K562 (cell line): ENCODE measurements around the gene IKZF3. TPM values are rescaled to one million over a fixed set of nuclear protein-coding genes. Genes with fewer than 3 reads are reported as not detected.

Source experiments
- ATAC-seq: fragments of 200-7000 bp; cut with Tn5 transposase; 3 replicates; pipeline ENCODE4 v1.9.1; 2020; ENCODE audit warnings: moderate library complexity
- BruUV-seq: library from RNA; stranded (reverse); fragments of 400-500 nt; replicated peaks from 2 replicates; lab custom pipeline; 2021; lab: Mats Ljungman, UMichigan
- CTCF ChIA-PET: fragments of 300-600 bp; formaldehyde crosslinking; extraction: SDS; loops from one replicate; lab custom pipeline; 2021; ENCODE audit warnings: low intra/inter-chr PET ratio; lab: Yijun Ruan, JAX
- POLR2A ChIA-PET: fragments of 300-600, 350-650 bp; sonication (Branson Sonifier 250); formaldehyde crosslinking; extraction: SDS; loops from one replicate; lab custom pipeline; 2021; ENCODE audit warnings: antibody characterized with exemption, inconsistent platforms; lab: Yijun Ruan, JAX
- DNase-seq, 4 experiments: peaks; one replicate each; pipeline versions ENCODE4 v3.0.0 to v3.0.0-alpha.2; 2011 to 2018; ENCODE audit warnings: low spot score in 3 of 4, mixed read lengths in 3 of 4; ENCODE audit errors: extremely low read depth in 1 of 4
- FAIRE-seq: peaks from 2 replicates; lab custom pipeline; 2011; peaks lifted over from hg19 to GRCh38; lab: Jason Lieb, UNC
- H2AFZ ChIP-seq: 2 replicates; pipeline ENCODE4 v1.6.0; 2011; ENCODE audit warnings: low read depth, low read length, control low read depth, inconsistent platforms
- H3K27ac ChIP-seq: fragments of 200-600 bp; 3 replicates; pipeline ENCODE4 v1.8.0; 2011; ENCODE audit warnings: low read depth, mild to moderate bottlenecking, control low read depth, inconsistent platforms, low read length, moderate library complexity, mixed read lengths; ENCODE audit errors: extremely low read depth
- H3K27me3 ChIP-seq, 2 experiments: fragments of 300-600 bp in 1 of 2; 2 replicates in 1 of 2; 3 replicates in 1 of 2; pipeline versions ENCODE4 v1.6.0 to v1.8.0; 2011; ENCODE audit warnings: inconsistent platforms in 2 of 2, low read length in 2 of 2, mild to moderate bottlenecking in 1 of 2, mixed read lengths in 1 of 2, moderate library complexity in 1 of 2; ENCODE audit not compliant: control insufficient read depth in 2 of 2, insufficient read depth in 2 of 2
- H3K36me3 ChIP-seq: fragments of 300-600 bp; 3 replicates; pipeline ENCODE4 v1.8.0; 2011; ENCODE audit warnings: mild to moderate bottlenecking, low read length, inconsistent platforms; ENCODE audit not compliant: control insufficient read depth, insufficient read depth
- H3K4me1 ChIP-seq, 2 experiments: fragments of 200-600 bp in 1 of 2; replicated peaks in 1 of 2; 2 replicates in 1 of 2; 3 replicates in 1 of 2; pipeline versions ENCODE4 v1.5.1 to v1.8.0; 2011; ENCODE audit warnings: inconsistent platforms in 2 of 2, low read length in 2 of 2, mild to moderate bottlenecking in 1 of 2, mixed read lengths in 1 of 2, moderate library complexity in 1 of 2; ENCODE audit not compliant: control insufficient read depth in 2 of 2, insufficient read depth in 2 of 2
- H3K4me2 ChIP-seq: 2 replicates; pipeline ENCODE4 v1.6.1; 2011; ENCODE audit warnings: low read length, control low read depth, inconsistent platforms, mixed read lengths; ENCODE audit not compliant: insufficient read depth
- H3K4me3 ChIP-seq: fragments of 200-600 bp; sonication (generic), shearing (Covaris generic); 2 replicates; pipeline ENCODE4 v1.5.1; 2016; ENCODE audit warnings: control low read depth, inconsistent platforms
- H3K79me2 ChIP-seq: fragments of 200-600 bp; 3 replicates; pipeline ENCODE4 v1.8.0; 2011; ENCODE audit warnings: low read length, inconsistent platforms; ENCODE audit not compliant: control insufficient read depth, insufficient read depth
- H3K9ac ChIP-seq, 2 experiments: 2 replicates each; pipeline versions ENCODE4 v1.6.0 to v1.6.1; 2011; ENCODE audit warnings: low read depth in 2 of 2, low read length in 2 of 2, control low read depth in 1 of 2, inconsistent platforms in 1 of 2, mild to moderate bottlenecking in 1 of 2, mixed read lengths in 1 of 2; ENCODE audit not compliant: insufficient read depth in 1 of 2
- H3K9me1 ChIP-seq: one replicate; pipeline ENCODE4 v1.6.0; 2011; ENCODE audit warnings: inconsistent platforms, mild to moderate bottlenecking, low read length, moderate library complexity; ENCODE audit not compliant: control insufficient read depth, insufficient read depth
- H3K9me3 ChIP-seq: replicated peaks from 2 replicates; pipeline ENCODE4 v1.5.1; 2011; ENCODE audit warnings: low read depth, low read length, inconsistent platforms; ENCODE audit not compliant: control insufficient read depth, insufficient read depth
- H4K20me1 ChIP-seq: replicated peaks from 2 replicates; pipeline ENCODE4 v1.6.1; 2011; ENCODE audit warnings: low read length, inconsistent platforms, mixed read lengths; ENCODE audit not compliant: control insufficient read depth, insufficient read depth
- BACH1 ChIP-seq: fragments of 200-800 bp; sonication (Bioruptor generic); IDR thresholded peaks from 2 replicates; pipeline ENCODE4 v1.6.1; 2016; ENCODE audit warnings: missing genetic modification characterization, missing compliant biosample characterization
- CC2D1A ChIP-seq: fragments of 450-650 bp; IDR thresholded peaks from 2 replicates; pipeline ENCODE4 v1.6.1; 2017; ENCODE audit warnings: mild to moderate bottlenecking
- CHD4 ChIP-seq: fragments of 200-600 bp; sonication (generic); IDR thresholded peaks from 3 replicates; pipeline ENCODE4 v1.6.1; 2012; ENCODE audit warnings: low read depth, mild to moderate bottlenecking, mixed read lengths, low read length, inconsistent platforms; ENCODE audit not compliant: insufficient read depth, insufficient replicate concordance, poor library complexity, severe bottlenecking
- DMBX1 ChIP-seq: fragments of 250-450 bp; sonication (Bioruptor Pico); IDR thresholded peaks from 2 replicates; pipeline ENCODE4 v1.8.0; 2022; ENCODE audit warnings: inconsistent platforms, mild to moderate bottlenecking, moderate library complexity, borderline replicate concordance
- HDAC3 ChIP-seq: fragments of 450-650 bp; IDR thresholded peaks from 2 replicates; pipeline ENCODE4 v1.6.1; 2018; ENCODE audit warnings: borderline replicate concordance, mild to moderate bottlenecking, moderate library complexity; ENCODE audit not compliant: partially characterized antibody
- MYNN ChIP-seq, 2 experiments: sonication (generic); formaldehyde crosslinking in 1 of 2; IDR thresholded peaks; 2 replicates each; pipeline versions ENCODE4 v1.5.0 to v1.6.1; 2016 to 2020; ENCODE audit warnings: antibody characterized with exemption in 1 of 2, missing genetic modification reagents in 1 of 2
- NR1H2 ChIP-seq: sonication (generic); formaldehyde crosslinking; IDR thresholded peaks from 2 replicates; pipeline ENCODE4 v1.4.0; 2020; ENCODE audit warnings: mild to moderate bottlenecking, missing genetic modification reagents
- TAF1 ChIP-seq: IDR thresholded peaks from 2 replicates; pipeline ENCODE4 v1.6.1; 2011; ENCODE audit warnings: mild to moderate bottlenecking, low read length, moderate library complexity; ENCODE audit not compliant: insufficient read depth, control insufficient read depth, severe bottlenecking; ENCODE audit errors: extremely low read depth
- TFAP4 ChIP-seq: sonication (generic); formaldehyde crosslinking; IDR thresholded peaks from 2 replicates; pipeline ENCODE4 v1.8.0; 2022; ENCODE audit warnings: missing genetic modification reagents, mild to moderate bottlenecking, moderate library complexity, borderline replicate concordance
- ZNF23 ChIP-seq: fragments of 250-450 bp; sonication (Bioruptor Pico); IDR thresholded peaks from 2 replicates; pipeline ENCODE4 v1.4.0; 2020; ENCODE audit warnings: mild to moderate bottlenecking
- ZNF644 ChIP-seq: fragments of 200-800 bp; sonication (Bioruptor generic); IDR thresholded peaks from 2 replicates; pipeline ENCODE4 v1.6.1; 2016; ENCODE audit warnings: low read depth, missing genetic modification characterization, missing compliant biosample characterization
- WGBS: fragments of 100-300 bp; shearing (Covaris generic); methylation state at CpG from one replicate; pipeline ENCODE4 v1.1.6; 2016; ENCODE audit warnings: low coverage, mixed read lengths; ENCODE audit not compliant: insufficient coverage; ENCODE audit errors: missing lambda C conversion rate; 5-methylcytosine and 5-hydroxymethylcytosine counted together
- in situ Hi-C: fragments of 300-500 bp; cut with MboI; formaldehyde crosslinking; loops from 4 replicates; pipeline ENCODE4 v1.15.0; 2018; ENCODE audit warnings: inconsistent platforms, mixed read lengths
- intact Hi-C: fragments of 100-400 bp; cut with micrococcal nuclease; formaldehyde crosslinking; loops from 2 replicates; pipeline ENCODE4 v1.14.2; 2022
- polyA plus RNA-seq, 8 experiments: library from polyadenylated mRNA; depleted of rRNA in 4 of 8; stranded (reverse) in 5 of 8; unstranded in 3 of 8; fragments of >200 nt; fragmentation: Nextera tagmentation in 2 of 8; fragmentation: Illumina TruSeq in 1 of 8; extraction: Ambion mirVana in 2 of 8; extraction: Trizol in 1 of 8; gene quantifications; 2 replicates each; pipeline versions ENCODE4 v1.2.1 to v1.2.3, GENCODE V29; 2011 to 2014; ENCODE audit warnings: inconsistent platforms in 1 of 8, missing spikeins in 1 of 8
- total RNA-seq, 7 experiments: library from RNA; depleted of rRNA in 6 of 7; stranded (reverse); fragments of >200 nt in 6 of 7; fragmentation: Illumina TruSeq in 2 of 7; extraction: Trizol in 2 of 7; gene quantifications; 2 replicates each; pipeline versions ENCODE4 v1.2.1 to v1.2.3, GENCODE V29; 2011 to 2021; ENCODE audit warnings: low replicate concordance in 1 of 7
- TF ChIP-seq, protein P1 (sequence below): fragments of 450-650 bp; formaldehyde crosslinking; IDR thresholded peaks from 2 replicates; pipeline ENCODE4 v1.4.0; 2022; ENCODE audit warnings: missing genetic modification characterization

The IKZF3 gene
- total and polyA plus RNA-seq, 9 of the 15 experiments (the other 6 are each of a cell fraction or from before 2014, with no cell fraction given): 0.06 to 1.6 (median 0.62) TPM

DNA sequence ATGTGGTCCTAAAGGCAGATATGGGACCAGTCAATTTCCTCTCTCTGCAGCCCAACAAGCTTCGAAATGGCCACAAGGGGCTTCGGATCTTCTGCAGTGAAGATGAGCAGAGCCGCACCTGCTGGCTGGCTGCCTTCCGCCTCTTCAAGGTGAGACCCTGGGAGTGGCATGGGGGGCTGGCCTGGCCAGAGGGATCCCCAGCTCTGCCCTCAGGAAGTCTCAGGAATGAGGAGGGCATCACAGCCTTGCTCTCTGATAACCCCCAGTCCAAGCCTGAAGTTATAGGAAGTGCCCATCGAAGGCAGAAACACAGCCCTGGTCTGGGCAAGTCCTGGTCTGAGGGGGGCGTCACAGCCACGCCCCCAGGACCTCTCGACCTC lies 119.3 kb downstream of the IKZF3 start:
- intact Hi-C loops (no loop called here), in situ Hi-C loops (no loop called here)
- no peaks in the 10 kb centered on the region for H3K36me3 ChIP-seq
- TF ChIP-seq DMBX1 (no peak), TFAP4 (CRISPR knock-in tag) (no peak), ZNF23 (CRISPR knock-in tag) (no peak), CHD4 (no peak), TAF1 (no peak), BACH1 (tag) (no peak), MYNN (IDR thresholded peaks at IDR 0.05) (no peak), MYNN (CRISPR knock-in tag; IDR thresholded peaks at IDR 0.05) (no peak), CC2D1A (no peak), ZNF644 (no peak), HDAC3 (no peak), NR1H2 (CRISPR knock-in tag) (no peak)
- TF ChIP-seq, protein P1, sequence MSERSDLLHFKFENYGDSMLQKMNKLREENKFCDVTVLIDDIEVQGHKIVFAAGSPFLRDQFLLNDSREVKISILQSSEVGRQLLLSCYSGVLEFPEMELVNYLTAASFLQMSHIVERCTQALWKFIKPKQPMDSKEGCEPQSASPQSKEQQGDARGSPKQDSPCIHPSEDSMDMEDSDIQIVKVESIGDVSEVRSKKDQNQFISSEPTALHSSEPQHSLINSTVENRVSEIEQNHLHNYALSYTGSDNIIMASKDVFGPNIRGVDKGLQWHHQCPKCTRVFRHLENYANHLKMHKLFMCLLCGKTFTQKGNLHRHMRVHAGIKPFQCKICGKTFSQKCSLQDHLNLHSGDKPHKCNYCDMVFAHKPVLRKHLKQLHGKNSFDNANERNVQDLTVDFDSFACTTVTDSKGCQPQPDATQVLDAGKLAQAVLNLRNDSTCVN (CRISPR knock-in tag): no peak
- DNase-seq (no peak), FAIRE-seq (no peak), ATAC-seq (no peak)
- H3K4me2 ChIP-seq: no peak overlapping the region
- H4K20me1 ChIP-seq: no peaks in the 10 kb centered on the region
- no TSS peak for BruUV-seq
- H3K9me1 ChIP-seq: no peaks in the 10 kb centered on the region
- H3K9ac ChIP-seq: peak overlapping the region in 1 of 2 experiments; percentile 41; a peak in 1 of 4 replicates
- POLR2A ChIA-PET: interaction anchor here (0.6 to 1.8 kb wide), 4 partner anchors 10 to 505 kb away, joined by 3 to 6 read pairs (median 4); no protein-coding TSS in a partner anchor
- H2AFZ ChIP-seq: no peak overlapping the region
- H3K4me3 ChIP-seq: no peak overlapping the region
- H3K79me2 ChIP-seq: no peaks in the 10 kb centered on the region
- no peaks in the 10 kb centered on the region for H3K9me3 ChIP-seq
- H3K27ac ChIP-seq: no peak overlapping the region
- CTCF ChIA-PET: no interaction called here
- peaks cover 7 to 33% of the 10 kb centered on the region in 2 experiments for H3K4me1 ChIP-seq
- WGBS: 56% methylated on average over 6 of the region's 8 CpGs
- H3K27me3 ChIP-seq: no peaks in the 10 kb centered on the region
